DMS79 (cell line): ENCODE measurements around the gene HCRTR1.

Experiments
- DNase-seq: peaks from one replicate; lab custom pipeline; 2025; lab: John Stamatoyannopoulos, UW

The HCRTR1 gene

GRCh38 chr1:31650161-31651088 is 32.9 kb downstream of the HCRTR1 start:
- DNase-seq: no peak

- DNase-seq: no peak
These were observed 33.6 kb downstream of the HCRTR1 start for GRCh38 chr1:31651089-31651420.

GRCh38 chr1:31651766-31652165 is 34.3 kb downstream of the HCRTR1 start:
- DNase-seq: no peak

GRCh38 chr1:31652891-31653499 is 35.5 kb downstream of the HCRTR1 start:
- no peak for DNase-seq

GRCh38 chr1:31653717-31654473 is 36.4 kb downstream of the HCRTR1 start:
- DNase-seq: no peak

GRCh38 chr1:31654474-31654776 is 36.9 kb downstream of the HCRTR1 start:
- DNase-seq: no peak

- DNase-seq: no peak
These were observed 37.6 kb downstream of the HCRTR1 start for GRCh38 chr1:31655104-31655503.

GRCh38 chr1:31655756-31656155 is 38.3 kb downstream of the HCRTR1 start:
- no peak for DNase-seq

GRCh38 chr1:31657020-31657804 is 39.7 kb downstream of the HCRTR1 start:
- DNase-seq: no peak

GRCh38 chr1:31657972-31658510 is 40.6 kb downstream of the HCRTR1 start:
- DNase-seq: no peak

GRCh38 chr1:31658721-31659120 is 41.2 kb downstream of the HCRTR1 start:
- no peak for DNase-seq

GRCh38 chr1:31659889-31660288 is 42.4 kb downstream of the HCRTR1 start:
- no peak for DNase-seq

- DNase-seq: no peak
These were observed 43.5 kb downstream of the HCRTR1 start for GRCh38 chr1:31660871-31661455.

GRCh38 chr1:31661856-31662255 is 44.4 kb downstream of the HCRTR1 start:
- DNase-seq: no peak

GRCh38 chr1:31662463-31662862 is 45.0 kb downstream of the HCRTR1 start:
- DNase-seq: no peak

GRCh38 chr1:31663622-31664452 is 46.3 kb downstream of the HCRTR1 start:
- DNase-seq: no peak

- DNase-seq: no peak
These were observed 47.0 kb downstream of the HCRTR1 start for GRCh38 chr1:31664528-31664927.

- no peak for DNase-seq
These were observed 47.9 kb downstream of the HCRTR1 start for GRCh38 chr1:31665234-31665878.

- DNase-seq: no peak
These were observed 48.9 kb downstream of the HCRTR1 start for GRCh38 chr1:31666263-31666963.
